Stimulated activated CD4-positive, alpha-beta T cell treated with anti-CD3 and anti-CD28 coated beads, Interleukin-15, amount 100 ng/mL, for 24 hours (primary cell): ENCODE measurements around the gene ZNF791.
A peak's percentile ranks its signal among the peaks of the same experiment; 100 is the strongest.
"Not testable (repeated sequence)": the region's sequence is repeated elsewhere in the genome, so short reads cannot be mapped to it uniquely, and the experiment has no call there.

Source experiments
- DNase-seq: peaks from one replicate; pipeline ENCODE4 v3.0.0-alpha.2; 2020

Gene ZNF791

GRCh38 chr19:12610540-12611360 is at the start of gene ZNF791, which contains the start of gene ZNF490:
TSS of gene ZNF791 (plus strand) at chr19:12610920. CDS start at chr19:12611080, 160 bp downstream.
TSS of gene ZNF490 (minus strand) at chr19:12610813. CDS start at chr19:12610680, 133 bp downstream.
- peak; percentile 99 for DNase-seq

GRCh38 chr19:12564016-12564664 is 46.6 kb upstream of the ZNF791 start:
- peak; percentile 94 for DNase-seq

- not testable (repeated sequence) for DNase-seq
These were observed 44.3 kb upstream of the ZNF791 start for GRCh38 chr19:12566380-12566779.

GRCh38 chr19:12567951-12568350 is 42.8 kb upstream of the ZNF791 start:
- DNase-seq, result no peak

GRCh38 chr19:12574036-12574435 is 36.7 kb upstream of the ZNF791 start:
- no peak for DNase-seq

- DNase-seq, result no peak
These were observed 32.1 kb upstream of the ZNF791 start for GRCh38 chr19:12578641-12579040.

- no peak for DNase-seq
These were observed 30.5 kb upstream of the ZNF791 start for GRCh38 chr19:12580180-12580694.

- no peak for DNase-seq
These were observed 29.6 kb upstream of the ZNF791 start for GRCh38 chr19:12581100-12581499.

- no peak for DNase-seq
These were observed 14.2 kb upstream of the ZNF791 start for GRCh38 chr19:12596485-12596884.

- DNase-seq, result no peak
These were observed 13.7 kb upstream of the ZNF791 start for GRCh38 chr19:12596927-12597548.

- no peak for DNase-seq
These were observed 13.1 kb upstream of the ZNF791 start for GRCh38 chr19:12597594-12597993.

- peak; percentile 76 for DNase-seq
These were observed 7.0 kb upstream of the ZNF791 start for GRCh38 chr19:12603714-12604113.

GRCh38 chr19:12606796-12607195 is 3.9 kb upstream of the ZNF791 start:
- DNase-seq, result no peak

- DNase-seq, result no peak
These were observed 3.1 kb upstream of the ZNF791 start for GRCh38 chr19:12607631-12608030.

GRCh38 chr19:12611361-12611699 is 610 bp downstream of the ZNF791 start:
- no peak for DNase-seq

GRCh38 chr19:12617646-12618045 is 6.9 kb downstream of the ZNF791 start:
- no peak for DNase-seq

- DNase-seq, result not testable (repeated sequence)
These were observed 10.7 kb downstream of the ZNF791 start for GRCh38 chr19:12621253-12622024.

- DNase-seq, result no peak
These were observed 12.8 kb downstream of the ZNF791 start for GRCh38 chr19:12623361-12624031.

GRCh38 chr19:12626958-12627357 is 16.2 kb downstream of the ZNF791 start:
- DNase-seq, result no peak

GRCh38 chr19:12628040-12629022 is 17.6 kb downstream of the ZNF791 start:
- no peak for DNase-seq

GRCh38 chr19:12629215-12629614 is 18.5 kb downstream of the ZNF791 start:
- no peak for DNase-seq
